GM12865 (cell line): ENCODE data around the gene CXCR6.

ENCODE experiments used
- DNase-seq: peaks from one replicate; pipeline ENCODE4 v3.0.0; 2010; ENCODE audit warnings: low read depth
- H3K4me3 ChIP-seq: 2 replicates; pipeline ENCODE4 v1.5.1; 2011; ENCODE audit warnings: mild to moderate bottlenecking, low read depth, low read length, control low read depth
- TF ChIP-seq, protein P1 (sequence below): IDR thresholded peaks from 2 replicates; pipeline ENCODE4 v1.5.1; 2011; ENCODE audit warnings: low read length, control low read depth, low read depth, inconsistent platforms; ENCODE audit not compliant: insufficient read depth; ENCODE audit errors: missing control alignments

Gene CXCR6

DNA sequence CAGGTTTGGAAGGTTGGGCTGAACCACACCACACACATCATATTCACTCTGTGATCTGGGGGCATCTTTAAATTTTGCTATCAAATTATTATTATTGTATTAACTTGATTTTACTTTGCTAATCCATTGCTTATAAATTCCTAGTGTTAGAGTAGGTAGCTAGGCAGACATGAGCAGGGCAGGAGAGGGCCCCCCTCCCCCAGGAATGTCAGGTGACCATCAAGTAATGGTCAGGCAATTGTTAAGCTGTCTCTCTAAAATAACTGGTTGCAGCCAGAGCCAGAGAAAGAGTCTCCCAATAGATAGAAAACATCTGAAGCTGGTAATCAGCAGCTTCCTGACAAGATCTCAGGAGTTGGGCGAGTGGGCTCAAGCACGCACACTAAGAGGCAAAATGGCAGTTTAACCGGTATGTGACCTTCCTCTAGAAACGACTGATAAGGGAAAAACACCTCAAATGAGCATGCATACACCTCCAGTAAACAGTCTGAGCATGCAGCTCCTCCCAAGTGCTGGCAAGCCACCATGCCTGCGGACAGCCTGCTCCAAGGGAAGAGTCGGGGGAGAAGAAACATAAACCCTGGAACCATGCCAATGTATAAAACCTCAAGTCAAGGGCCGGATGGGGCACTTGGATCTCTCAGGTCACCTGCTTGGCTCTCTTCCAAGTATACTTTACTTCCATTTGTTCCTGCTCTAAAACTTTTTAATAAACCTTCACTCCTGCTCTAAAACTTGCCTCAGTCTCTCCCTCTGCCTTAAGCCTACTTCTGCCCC lies 3.1 kb upstream of the CXCR6 start:
- TF ChIP-seq, protein P1, sequence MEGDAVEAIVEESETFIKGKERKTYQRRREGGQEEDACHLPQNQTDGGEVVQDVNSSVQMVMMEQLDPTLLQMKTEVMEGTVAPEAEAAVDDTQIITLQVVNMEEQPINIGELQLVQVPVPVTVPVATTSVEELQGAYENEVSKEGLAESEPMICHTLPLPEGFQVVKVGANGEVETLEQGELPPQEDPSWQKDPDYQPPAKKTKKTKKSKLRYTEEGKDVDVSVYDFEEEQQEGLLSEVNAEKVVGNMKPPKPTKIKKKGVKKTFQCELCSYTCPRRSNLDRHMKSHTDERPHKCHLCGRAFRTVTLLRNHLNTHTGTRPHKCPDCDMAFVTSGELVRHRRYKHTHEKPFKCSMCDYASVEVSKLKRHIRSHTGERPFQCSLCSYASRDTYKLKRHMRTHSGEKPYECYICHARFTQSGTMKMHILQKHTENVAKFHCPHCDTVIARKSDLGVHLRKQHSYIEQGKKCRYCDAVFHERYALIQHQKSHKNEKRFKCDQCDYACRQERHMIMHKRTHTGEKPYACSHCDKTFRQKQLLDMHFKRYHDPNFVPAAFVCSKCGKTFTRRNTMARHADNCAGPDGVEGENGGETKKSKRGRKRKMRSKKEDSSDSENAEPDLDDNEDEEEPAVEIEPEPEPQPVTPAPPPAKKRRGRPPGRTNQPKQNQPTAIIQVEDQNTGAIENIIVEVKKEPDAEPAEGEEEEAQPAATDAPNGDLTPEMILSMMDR, result no peak
- no peak for DNase-seq
- H3K4me3 ChIP-seq, result no peak overlapping the region

DNA sequence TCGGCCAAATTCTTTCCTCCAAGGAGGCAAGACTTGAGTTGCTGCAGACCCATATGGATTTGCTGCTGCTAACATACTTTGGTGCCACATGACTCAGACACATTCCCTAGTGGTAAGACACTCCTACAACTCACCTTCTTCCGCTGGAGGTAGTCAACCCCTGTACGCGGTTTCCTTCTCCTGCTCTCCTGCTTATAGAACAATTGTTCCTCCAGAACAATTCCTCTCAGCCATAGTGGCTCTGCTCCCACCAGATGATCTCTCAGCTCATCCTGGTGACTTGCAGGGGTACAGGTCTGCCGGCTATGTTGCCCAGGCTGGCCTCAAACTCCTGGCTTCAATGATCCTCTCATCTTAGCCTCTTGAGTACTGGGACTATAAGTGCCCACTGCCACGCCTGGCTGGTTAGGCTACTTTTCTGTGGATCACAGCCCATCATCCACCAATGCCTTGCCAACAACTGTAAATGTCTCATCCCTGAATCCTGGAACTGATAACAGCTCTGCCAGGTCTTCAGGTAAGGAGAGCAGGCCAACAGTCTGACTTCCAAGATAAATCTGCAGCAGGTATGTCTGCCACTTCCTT lies 2.4 kb upstream of the CXCR6 start:
- H3K4me3 ChIP-seq, result no peak overlapping the region
- DNase-seq, result no peak
- TF ChIP-seq, protein P1, result no peak

DNA sequence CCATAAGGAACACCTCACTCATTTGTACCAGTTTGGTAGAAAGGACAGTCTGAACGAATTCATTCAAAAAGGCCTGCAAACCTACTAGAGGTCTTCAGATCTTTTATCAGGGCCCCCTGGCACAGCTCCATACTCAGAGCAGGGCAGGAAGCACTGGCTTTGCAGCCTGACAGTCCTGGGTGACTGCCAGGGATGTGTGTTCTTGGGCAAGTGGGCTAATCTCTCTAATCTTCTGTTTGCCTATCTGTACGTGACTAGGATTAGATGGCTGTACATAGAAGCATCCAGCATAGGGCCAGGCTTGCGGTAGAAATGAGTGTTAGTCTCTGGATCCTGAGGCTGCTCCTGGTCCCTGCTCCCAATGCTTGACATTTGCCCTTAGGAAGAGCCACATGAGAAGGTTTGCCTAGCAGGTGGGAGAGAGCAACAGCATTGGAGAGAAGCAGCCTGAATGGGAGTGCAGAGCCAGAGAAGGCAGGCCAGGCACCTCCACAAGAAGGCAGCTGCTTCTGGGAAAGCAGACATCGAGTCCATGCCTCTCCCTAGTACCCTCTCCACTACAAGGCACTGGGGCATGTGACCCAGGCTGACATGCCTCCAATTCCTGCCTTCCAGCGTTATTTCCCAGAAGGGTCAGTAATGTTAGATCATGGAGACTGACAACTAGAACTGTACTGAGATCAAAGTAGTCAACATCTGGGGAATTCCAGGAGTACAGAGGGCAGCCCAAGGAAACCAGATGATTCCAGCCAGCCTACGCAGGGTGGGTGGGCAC lies 1.0 kb upstream of the CXCR6 start:
- TF ChIP-seq, protein P1, result no peak
- no peak overlapping the region for H3K4me3 ChIP-seq
- no peak for DNase-seq

DNA sequence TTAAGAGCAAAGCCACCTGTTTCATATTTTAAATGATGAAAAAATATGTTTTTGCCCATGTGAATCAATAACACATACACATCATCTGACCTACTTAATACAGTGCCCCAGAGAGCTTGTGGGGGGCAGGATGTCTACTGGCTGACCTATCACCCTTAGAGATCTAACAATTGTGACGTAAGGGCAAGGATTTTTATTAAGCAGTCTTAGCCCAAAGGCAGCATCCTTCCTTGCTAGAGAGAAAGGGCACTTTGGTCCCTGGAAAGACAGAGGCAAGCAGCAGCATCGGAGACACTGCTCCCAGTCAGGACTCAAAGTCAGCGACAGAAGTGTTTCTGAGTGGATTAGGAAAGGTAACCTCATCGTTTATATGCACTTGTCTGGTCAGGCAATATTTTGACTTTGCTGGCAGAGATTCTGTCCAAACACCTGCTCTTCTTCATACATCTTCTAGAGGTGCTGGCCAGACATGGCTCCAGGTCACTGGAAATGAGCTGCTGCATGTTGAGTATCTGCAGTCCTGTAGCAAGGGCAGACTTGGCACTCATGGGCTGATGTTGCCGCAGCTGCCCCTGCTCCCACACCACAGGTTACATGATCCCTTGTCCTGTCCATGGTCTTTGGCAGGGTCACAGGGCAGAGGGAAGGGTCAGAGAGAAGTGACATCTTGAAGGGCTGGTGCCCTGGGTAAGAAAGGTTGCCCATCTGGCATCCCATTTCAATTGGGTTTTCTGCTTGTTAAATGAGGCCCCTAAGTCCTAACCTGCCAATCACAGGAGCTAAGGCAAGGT lies 1.8 kb downstream of the CXCR6 start:
- DNase-seq, result no peak
- H3K4me3 ChIP-seq, result no peak overlapping the region
- TF ChIP-seq, protein P1, result no peak

DNA sequence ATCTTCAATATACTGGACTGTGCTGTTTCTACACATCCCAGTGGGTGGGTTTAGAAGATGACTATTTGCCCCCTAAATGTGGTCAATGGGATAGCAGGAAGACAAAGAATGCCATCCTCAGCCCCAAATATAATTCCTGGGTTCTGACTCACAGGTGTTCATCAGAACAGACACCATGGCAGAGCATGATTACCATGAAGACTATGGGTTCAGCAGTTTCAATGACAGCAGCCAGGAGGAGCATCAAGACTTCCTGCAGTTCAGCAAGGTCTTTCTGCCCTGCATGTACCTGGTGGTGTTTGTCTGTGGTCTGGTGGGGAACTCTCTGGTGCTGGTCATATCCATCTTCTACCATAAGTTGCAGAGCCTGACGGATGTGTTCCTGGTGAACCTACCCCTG lies 3.0 kb downstream of the CXCR6 start:
- TF ChIP-seq, protein P1, result no peak

DNA sequence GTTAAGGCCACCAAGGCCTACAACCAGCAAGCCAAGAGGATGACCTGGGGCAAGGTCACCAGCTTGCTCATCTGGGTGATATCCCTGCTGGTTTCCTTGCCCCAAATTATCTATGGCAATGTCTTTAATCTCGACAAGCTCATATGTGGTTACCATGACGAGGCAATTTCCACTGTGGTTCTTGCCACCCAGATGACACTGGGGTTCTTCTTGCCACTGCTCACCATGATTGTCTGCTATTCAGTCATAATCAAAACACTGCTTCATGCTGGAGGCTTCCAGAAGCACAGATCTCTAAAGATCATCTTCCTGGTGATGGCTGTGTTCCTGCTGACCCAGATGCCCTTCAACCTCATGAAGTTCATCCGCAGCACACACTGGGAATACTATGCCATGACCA lies 3.6 kb downstream of the CXCR6 start:
- H3K4me3 ChIP-seq, result no peak overlapping the region
- no peak for DNase-seq
- TF ChIP-seq, protein P1, result no peak

More for the DNA sequence above, 3.0 kb downstream of the CXCR6 start:
- DNase-seq, result no peak
- no peak overlapping the region for H3K4me3 ChIP-seq
